ENCODE results near the gene CLN5.

GRCh38 chr13:77002590-77003190 lies 10.8 kb downstream of the CLN5 start:
- peak; percentile 76 for TF ChIP-seq CTCF (IDR thresholded peaks at IDR 0.05; ENCODE audit: low read length)
- no peak for TF ChIP-seq EZH2 (IDR thresholded peaks at IDR 0.05; ENCODE audit: borderline replicate concordance, low read length)

Measured in OCI-LY1 (cell line).